Mesothelial cell of epicardium (in vitro differentiated cells): ENCODE results near the gene ADGRL2. TPM values are rescaled to one million over a fixed set of nuclear protein-coding genes. Genes with fewer than 3 reads are reported as not detected.

Experiments
- DNase-seq, 2 experiments: peaks; one replicate each; pipeline ENCODE4 v3.0.0; 2021; ENCODE audit warnings: low spot score in 2 of 2; ENCODE audit not compliant: unreplicated experiment in 2 of 2
- H3K27ac Mint-ChIP-seq: 2 replicates; pipeline ENCODE4 v1.8.0; 2021; ENCODE audit warnings: mixed read lengths
- H3K27me3 Mint-ChIP-seq: 2 replicates; pipeline ENCODE4 v1.8.0; 2021; ENCODE audit warnings: low read depth, mixed read lengths
- H3K36me3 Mint-ChIP-seq: 2 replicates; pipeline ENCODE4 v1.8.0; 2021; ENCODE audit warnings: mixed read lengths
- H3K4me1 Mint-ChIP-seq: 2 replicates; pipeline ENCODE4 v1.8.0; 2021; ENCODE audit warnings: mixed read lengths
- H3K4me3 Mint-ChIP-seq: 2 replicates; pipeline ENCODE4 v1.8.0; 2021; ENCODE audit warnings: mild to moderate bottlenecking, moderate library complexity, mixed read lengths
- H3K9me3 Mint-ChIP-seq: 2 replicates; pipeline ENCODE4 v1.8.0; 2021; ENCODE audit warnings: mixed read lengths
- CTCF ChIP-seq: fragments of 200-600 bp; sonication (generic); IDR thresholded peaks from one replicate; pipeline ENCODE4 v1.5.0; 2021; ENCODE audit warnings: antibody characterized with exemption; ENCODE audit not compliant: unreplicated experiment
- total RNA-seq: library from RNA; stranded (reverse); gene quantifications from 3 replicates; pipeline ENCODE4 v1.2.1, GENCODE V29; 2021

Gene ADGRL2
- total RNA-seq, 1 donor from 2014 or later: 83.4 TPM

DNA sequence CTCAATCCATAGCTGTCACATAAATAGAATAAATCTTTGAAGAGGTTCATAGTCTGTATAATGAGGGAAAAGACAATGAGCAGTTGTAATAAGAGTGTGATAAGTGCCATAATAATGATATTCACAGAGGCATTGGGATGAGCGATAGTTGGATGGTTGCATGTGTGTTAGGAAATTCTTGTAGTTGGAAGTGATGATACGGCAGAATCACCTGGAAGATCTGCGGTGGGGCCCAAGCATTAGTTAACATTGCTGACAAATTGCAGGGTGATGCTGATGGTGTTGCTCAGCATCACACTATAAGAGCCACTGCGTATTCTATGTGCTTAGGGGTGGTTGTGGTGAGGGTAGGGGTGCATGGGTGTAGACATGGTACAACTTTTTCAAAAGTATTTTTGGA, 41.1 kb downstream of the ADGRL2 start:
- DNase-seq: no peak
- H3K27ac Mint-ChIP-seq: no peak overlapping the region
- H3K4me3 Mint-ChIP-seq: no peak overlapping the region
- H3K9me3 Mint-ChIP-seq: peaks cover 4% of the 10 kb centered on the region
- no peak for TF ChIP-seq CTCF
- H3K36me3 Mint-ChIP-seq: peaks cover 21% of the 10 kb centered on the region
- H3K27me3 Mint-ChIP-seq: no peaks in the 10 kb centered on the region
- peaks cover 5% of the 10 kb centered on the region for H3K4me1 Mint-ChIP-seq

DNA sequence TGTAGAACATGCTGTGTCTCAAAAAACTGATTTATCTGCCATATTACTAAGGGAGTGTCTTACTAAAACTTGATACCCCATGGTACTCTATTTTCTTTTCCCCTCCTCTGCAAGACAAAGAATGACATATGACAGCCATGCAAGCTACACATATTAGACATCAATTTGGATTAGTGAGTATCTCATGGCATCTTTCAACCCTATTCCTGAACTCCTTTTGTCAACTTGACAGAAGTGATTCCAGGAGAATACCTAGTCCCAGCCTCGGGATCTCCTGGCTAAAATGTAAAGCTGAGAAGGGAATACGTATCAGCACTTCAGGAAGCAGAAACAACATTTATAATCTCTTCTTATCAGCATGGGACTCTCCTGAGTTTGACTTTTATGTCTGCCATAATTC, 43.7 kb downstream of the ADGRL2 start:
- no peak for TF ChIP-seq CTCF
- no peak for DNase-seq
- Mint-ChIP-seq H3K4me3 (no peak overlapping the region), H3K9me3 (peaks cover under 1% of the 10 kb centered on the region), H3K36me3 (peaks cover 15% of the 10 kb centered on the region), H3K4me1 (peaks cover 17% of the 10 kb centered on the region), H3K27ac (no peak overlapping the region), H3K27me3 (no peaks in the 10 kb centered on the region)

DNA sequence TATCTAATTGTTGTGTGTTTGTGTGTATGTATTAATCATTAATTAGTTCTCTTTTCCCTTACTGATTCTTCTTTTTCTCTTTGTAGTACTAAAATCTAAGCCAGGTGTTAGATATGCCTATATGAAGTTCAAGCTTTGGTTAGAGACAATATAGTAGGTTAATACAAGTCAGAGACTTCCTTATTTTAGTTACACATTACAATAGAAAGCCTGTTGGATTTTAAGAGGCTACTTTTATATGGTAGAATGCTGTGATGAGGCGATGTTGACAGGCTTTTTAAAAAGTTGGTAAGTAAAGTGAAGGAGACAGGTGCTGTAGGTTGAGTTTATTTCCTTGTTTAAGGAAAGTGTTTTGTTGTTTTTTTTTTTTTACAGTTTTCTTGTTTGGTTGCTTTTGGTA, 45.9 kb downstream of the ADGRL2 start:
- Mint-ChIP-seq H3K27ac (no peak overlapping the region), H3K4me3 (no peak overlapping the region), H3K4me1 (peaks cover 23% of the 10 kb centered on the region), H3K27me3 (no peaks in the 10 kb centered on the region), H3K9me3 (no peaks in the 10 kb centered on the region), H3K36me3 (peaks cover 8% of the 10 kb centered on the region)
- DNase-seq: no peak
- no peak for TF ChIP-seq CTCF

- Mint-ChIP-seq H3K27me3 (no peaks in the 10 kb centered on the region), H3K4me1 (peaks cover 23% of the 10 kb centered on the region), H3K27ac (no peak overlapping the region), H3K9me3 (no peaks in the 10 kb centered on the region), H3K36me3 (peaks cover 3% of the 10 kb centered on the region), H3K4me3 (no peak overlapping the region)
- no peak for DNase-seq
- no peak for TF ChIP-seq CTCF
These were observed 46.3 kb downstream of the ADGRL2 start for GRCh38 chr1:81847063-81847462.

- Mint-ChIP-seq H3K27ac (no peak overlapping the region), H3K9me3 (no peaks in the 10 kb centered on the region), H3K36me3 (no peaks in the 10 kb centered on the region), H3K27me3 (no peaks in the 10 kb centered on the region), H3K4me1 (peaks cover 24% of the 10 kb centered on the region), H3K4me3 (no peak overlapping the region)
- no peak for TF ChIP-seq CTCF
- DNase-seq: no peak
These were observed 48.3 kb downstream of the ADGRL2 start for GRCh38 chr1:81848880-81849682.
